HAP-1 (cell line): Measurements from ENCODE around the gene TRIP12.
"Not testable (repeated sequence)": the region's sequence is repeated elsewhere in the genome, so short reads cannot be mapped to it uniquely, and the experiment has no call there.

ENCODE experiments used
- DNase-seq, 2 experiments: peaks; one replicate each; pipeline ENCODE4 v3.0.0-alpha.2; 2016 to 2020; ENCODE audit warnings: low spot score in 2 of 2
- H3K27me3 ChIP-seq: fragments of 250-450 bp; sonication (Bioruptor Pico); 2 replicates; pipeline ENCODE4 v1.5.1; 2020; ENCODE audit warnings: low read depth, mild to moderate bottlenecking, moderate library complexity
- H3K36me3 ChIP-seq: fragments of 250-450 bp; sonication (Bioruptor Pico); replicated peaks from 2 replicates; pipeline ENCODE4 v1.5.1; 2020; ENCODE audit warnings: mild to moderate bottlenecking
- H3K4me1 ChIP-seq: fragments of 250-450 bp; sonication (Bioruptor Pico); 2 replicates; pipeline ENCODE4 v1.5.1; 2020; ENCODE audit warnings: mild to moderate bottlenecking
- H3K4me3 ChIP-seq: fragments of 250-450 bp; sonication (Bioruptor Pico); 2 replicates; pipeline ENCODE4 v1.5.1; 2020; ENCODE audit warnings: mild to moderate bottlenecking, moderate library complexity
- H3K9me3 ChIP-seq: fragments of 250-450 bp; sonication (Bioruptor Pico); 2 replicates; pipeline ENCODE4 v1.5.1; 2020; ENCODE audit warnings: mild to moderate bottlenecking, moderate library complexity
- in situ Hi-C: fragments of 300-500 bp; cut with MboI; formaldehyde crosslinking; loops from 3 replicates; pipeline ENCODE4 v1.14.3; 2020; ENCODE audit warnings: low sequenced_read_pairs, inconsistent platforms, mixed read lengths

Gene TRIP12

GRCh38 chr2:229779650-229780049, 142.2 kb downstream of the TRIP12 start:
- Histone ChIP-seq H3K4me3 (no peak overlapping the region), H3K27me3 (no peaks in the 10 kb centered on the region), H3K9me3 (no peaks in the 10 kb centered on the region), H3K36me3 (peaks cover 29% of the 10 kb centered on the region), H3K4me1 (peaks cover 38% of the 10 kb centered on the region)
- in situ Hi-C loops = loop anchor here (25.0 kb wide), 1 partner anchor 283 kb away; the partner anchor contains the start of gene SLC16A14
- DNase-seq = no peak

GRCh38 chr2:229777716-229778115, 144.1 kb downstream of the TRIP12 start:
- no peaks in the 10 kb centered on the region for H3K9me3 ChIP-seq
- H3K27me3 ChIP-seq = no peaks in the 10 kb centered on the region
- in situ Hi-C loops = loop anchor here (25.0 kb wide), 1 partner anchor 285 kb away; the partner anchor contains the start of gene SLC16A14
- peaks cover 32% of the 10 kb centered on the region for H3K36me3 ChIP-seq
- peaks cover 51% of the 10 kb centered on the region for H3K4me1 ChIP-seq
- no peak overlapping the region for H3K4me3 ChIP-seq
- no peak for DNase-seq

GRCh38 chr2:229775614-229776313, 146.0 kb downstream of the TRIP12 start:
- peaks cover 45% of the 10 kb centered on the region for H3K4me1 ChIP-seq
- no peaks in the 10 kb centered on the region for H3K27me3 ChIP-seq
- DNase-seq = peak; percentile 38 to 65
- H3K9me3 ChIP-seq = no peaks in the 10 kb centered on the region
- in situ Hi-C loops = loop anchor here (25.0 kb wide), 1 partner anchor 287 kb away; the partner anchor contains the start of gene SLC16A14
- H3K4me3 ChIP-seq = no peak overlapping the region
- peaks cover 42% of the 10 kb centered on the region for H3K36me3 ChIP-seq

- in situ Hi-C loops = no loop called here
- H3K27me3 ChIP-seq = no peaks in the 10 kb centered on the region
- peaks cover 34% of the 10 kb centered on the region for H3K4me1 ChIP-seq
- peak in 1 of 2 experiments; percentile 96 for DNase-seq
- no peak overlapping the region for H3K4me3 ChIP-seq
- peaks cover 51% of the 10 kb centered on the region for H3K36me3 ChIP-seq
- no peaks in the 10 kb centered on the region for H3K9me3 ChIP-seq
Observed at GRCh38 chr2:229774237-229774636, 147.6 kb downstream of the TRIP12 start.

- H3K36me3 ChIP-seq = peaks cover 56% of the 10 kb centered on the region
- H3K4me3 ChIP-seq = no peak overlapping the region
- no peaks in the 10 kb centered on the region for H3K9me3 ChIP-seq
- no peaks in the 10 kb centered on the region for H3K27me3 ChIP-seq
- no peaks in the 10 kb centered on the region for H3K4me1 ChIP-seq
- in situ Hi-C loops = no loop called here
- DNase-seq = no peak
Observed at GRCh38 chr2:229768235-229768634, 153.6 kb downstream of the TRIP12 start.

GRCh38 chr2:229765721-229766120, 156.1 kb downstream of the TRIP12 start:
- in situ Hi-C loops = no loop called here
- no peaks in the 10 kb centered on the region for H3K27me3 ChIP-seq
- H3K9me3 ChIP-seq = no peaks in the 10 kb centered on the region
- H3K4me3 ChIP-seq = no peak overlapping the region
- DNase-seq = no peak
- no peaks in the 10 kb centered on the region for H3K4me1 ChIP-seq
- peaks cover 36% of the 10 kb centered on the region for H3K36me3 ChIP-seq

- in situ Hi-C loops = no loop called here
- Histone ChIP-seq H3K4me1 (no peaks in the 10 kb centered on the region), H3K9me3 (no peaks in the 10 kb centered on the region), H3K4me3 (no peak overlapping the region), H3K36me3 (peaks cover 15% of the 10 kb centered on the region), H3K27me3 (no peaks in the 10 kb centered on the region)
- DNase-seq = no peak
Observed at GRCh38 chr2:229761663-229762062, 160.1 kb downstream of the TRIP12 start.

GRCh38 chr2:229757462-229757861, 164.3 kb downstream of the TRIP12 start:
- DNase-seq, in situ Hi-C loops, H3K9me3 ChIP-seq: not testable (repeated sequence)

GRCh38 chr2:229752970-229753729, 168.7 kb downstream of the TRIP12 start:
- no peaks in the 10 kb centered on the region for H3K36me3 ChIP-seq
- H3K9me3 ChIP-seq = no peaks in the 10 kb centered on the region
- no peaks in the 10 kb centered on the region for H3K4me1 ChIP-seq
- no peak for DNase-seq
- in situ Hi-C loops = no loop called here
- H3K27me3 ChIP-seq = no peaks in the 10 kb centered on the region
- H3K4me3 ChIP-seq = no peak overlapping the region

More at GRCh38 chr2:229757462-229757861, 164.3 kb downstream of the TRIP12 start:
- not testable (repeated sequence) for H3K36me3 ChIP-seq, H3K4me3 ChIP-seq, H3K27me3 ChIP-seq, H3K4me1 ChIP-seq

- in situ Hi-C loops = no loop called here
- no peaks in the 10 kb centered on the region for H3K9me3 ChIP-seq
- no peak for DNase-seq
- no peaks in the 10 kb centered on the region for H3K36me3 ChIP-seq
- H3K27me3 ChIP-seq = no peaks in the 10 kb centered on the region
- no peak overlapping the region for H3K4me3 ChIP-seq
- H3K4me1 ChIP-seq = peaks cover 11% of the 10 kb centered on the region
Observed at GRCh38 chr2:229749779-229750178, 172.0 kb downstream of the TRIP12 start.

- Histone ChIP-seq H3K4me1 (peaks cover 12% of the 10 kb centered on the region), H3K27me3 (no peaks in the 10 kb centered on the region), H3K4me3 (no peak overlapping the region), H3K36me3 (no peaks in the 10 kb centered on the region), H3K9me3 (no peaks in the 10 kb centered on the region)
- DNase-seq = peak in 1 of 2 experiments; percentile 22
- in situ Hi-C loops = no loop called here
Observed at GRCh38 chr2:229748950-229749349, 172.9 kb downstream of the TRIP12 start.

- peaks cover 12% of the 10 kb centered on the region for H3K4me1 ChIP-seq
- H3K36me3 ChIP-seq, in situ Hi-C loops, DNase-seq, H3K4me3 ChIP-seq, H3K27me3 ChIP-seq, H3K9me3 ChIP-seq: not testable (repeated sequence)
Observed at GRCh38 chr2:229742691-229743090, 179.1 kb downstream of the TRIP12 start.

- Histone ChIP-seq H3K9me3 (no peaks in the 10 kb centered on the region), H3K27me3 (no peaks in the 10 kb centered on the region), H3K4me1 (peaks cover 7% of the 10 kb centered on the region), H3K4me3 (no peak overlapping the region), H3K36me3 (no peaks in the 10 kb centered on the region)
- in situ Hi-C loops = no loop called here
- no peak for DNase-seq
Observed at GRCh38 chr2:229740279-229740678, 181.5 kb downstream of the TRIP12 start.

- Histone ChIP-seq H3K27me3 (no peaks in the 10 kb centered on the region), H3K9me3 (no peaks in the 10 kb centered on the region), H3K4me1 (peaks cover 15% of the 10 kb centered on the region), H3K4me3 (no peak overlapping the region), H3K36me3 (no peaks in the 10 kb centered on the region)
- DNase-seq = no peak
- in situ Hi-C loops = no loop called here
Observed at GRCh38 chr2:229738024-229738625, 183.7 kb downstream of the TRIP12 start.
